GM18502 (cell line): ENCODE results near the gene AMHR2.

Experiments
- ATAC-seq: cut with Tn5 transposase; IDR thresholded peaks from one replicate; pipeline ENCODE4 v1.9.1; 2021; ENCODE audit warnings: mild to moderate bottlenecking; ENCODE audit not compliant: unreplicated experiment, poor library complexity

The AMHR2 gene

GRCh38 chr12:53450936-53451335 lies 27.3 kb downstream of the AMHR2 start:
- ATAC-seq: no peak

- peak; percentile 96 for ATAC-seq
Observed at GRCh38 chr12:53451661-53452158, 28.1 kb downstream of the AMHR2 start, which contains the start of gene PCBP2. PCBP2 (plus strand) TSS chr12:53452102; CDS start chr12:53454801, 2,699 bp downstream.

GRCh38 chr12:53452159-53453077 lies 28.8 kb downstream of the AMHR2 start:
- ATAC-seq: no peak

GRCh38 chr12:53453953-53454640 lies 30.4 kb downstream of the AMHR2 start:
- no peak for ATAC-seq

GRCh38 chr12:53454707-53455106 lies 31.1 kb downstream of the AMHR2 start:
- ATAC-seq: no peak

- ATAC-seq: no peak
Observed at GRCh38 chr12:53456654-53457366, 33.2 kb downstream of the AMHR2 start.

GRCh38 chr12:53459097-53459496 lies 35.4 kb downstream of the AMHR2 start:
- ATAC-seq: no peak

GRCh38 chr12:53461059-53461458 lies 37.4 kb downstream of the AMHR2 start:
- ATAC-seq: no peak

GRCh38 chr12:53461591-53461990 lies 37.9 kb downstream of the AMHR2 start:
- no peak for ATAC-seq

GRCh38 chr12:53462935-53463334 lies 39.3 kb downstream of the AMHR2 start:
- ATAC-seq: no peak

GRCh38 chr12:53463802-53464560 lies 40.3 kb downstream of the AMHR2 start:
- no peak for ATAC-seq

GRCh38 chr12:53464685-53465418 lies 41.2 kb downstream of the AMHR2 start:
- ATAC-seq: no peak

- ATAC-seq: no peak
Observed at GRCh38 chr12:53465679-53466078, 42.0 kb downstream of the AMHR2 start.

- no peak for ATAC-seq
Observed at GRCh38 chr12:53466640-53467039, 43.0 kb downstream of the AMHR2 start.

- ATAC-seq: no peak
Observed at GRCh38 chr12:53467082-53467481, 43.4 kb downstream of the AMHR2 start.

GRCh38 chr12:53467880-53468279 lies 44.2 kb downstream of the AMHR2 start:
- no peak for ATAC-seq

GRCh38 chr12:53468282-53468681 lies 44.6 kb downstream of the AMHR2 start:
- no peak for ATAC-seq

- no peak for ATAC-seq
Observed at GRCh38 chr12:53472056-53472582, 48.5 kb downstream of the AMHR2 start.

GRCh38 chr12:53474077-53474476 lies 50.4 kb downstream of the AMHR2 start:
- ATAC-seq: no peak
